Measurements from ENCODE around the gene C9orf78. TPM values are rescaled to one million over a fixed set of nuclear protein-coding genes. Genes with fewer than 3 reads are reported as not detected.

The C9orf78 gene
- total RNA-seq, 1 experiment from 2014 or later = 42.4 TPM

DNA sequence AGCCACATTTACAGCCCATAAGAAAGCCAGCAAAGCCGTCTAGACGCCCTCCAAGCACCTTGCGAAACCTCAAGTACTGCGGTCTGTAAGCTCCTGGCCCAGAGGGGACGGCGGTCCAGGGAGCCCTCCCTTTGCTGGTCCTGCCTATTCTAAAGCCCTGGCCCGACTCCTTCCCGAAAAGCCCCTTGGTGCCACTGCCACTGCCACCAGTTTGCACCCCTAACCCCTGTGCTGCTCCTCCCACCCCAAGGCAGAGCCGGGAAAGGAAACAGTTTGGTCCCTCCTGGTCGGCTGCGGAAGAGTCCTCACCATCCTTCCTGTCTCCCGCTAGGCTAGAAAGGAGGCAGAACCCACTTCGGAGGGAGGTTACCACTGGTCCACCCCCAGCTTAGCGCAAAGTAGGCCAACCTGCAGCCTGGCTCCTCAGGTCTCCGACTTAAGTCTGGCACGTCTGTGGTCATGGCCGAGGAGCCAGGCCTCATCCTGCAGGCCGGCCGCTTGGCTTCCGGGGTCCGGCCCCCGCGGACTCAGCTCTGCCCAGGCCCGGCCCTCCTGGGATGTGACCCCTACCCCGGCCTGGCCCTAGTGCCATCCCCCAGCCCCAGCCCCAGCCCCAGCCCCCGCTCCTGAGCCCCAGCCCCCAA, 12.1 kb downstream of the C9orf78 start:
- Histone ChIP-seq H3K27ac (ENCODE audit: low read length) (no peak overlapping the region), H3K27me3 (ENCODE audit: low read length) (no peaks in the 10 kb centered on the region), H3K9me2 (replicated peaks; ENCODE audit: low read length) (no peaks in the 10 kb centered on the region), H3K9ac (ENCODE audit: low read length) (peak overlapping the region; percentile 58), H3K4me1 (ENCODE audit: insufficient read depth, low read length) (peaks cover 5% of the 10 kb centered on the region; the same call in 1 of the 2 replicates), H3F3A (ENCODE audit: low read length, unreplicated experiment) (no peaks in the 10 kb centered on the region), H2AFZ (ENCODE audit: low read length) (no peak overlapping the region; the same call in 1 of the 2 replicates), H3K4me2 (ENCODE audit: low read length) (peak overlapping the region; percentile 89), H4K20me1 (ENCODE audit: low read length) (no peaks in the 10 kb centered on the region), H3K79me2 (ENCODE audit: low read length) (peaks cover 14% of the 10 kb centered on the region), H3K36me3 (ENCODE audit: low read depth, low read length) (peaks cover 8% of the 10 kb centered on the region), H3K9me3 (ENCODE audit: low read length) (no peaks in the 10 kb centered on the region), H3K4me3 (ENCODE audit: low read length) (peak overlapping the region; percentile 78)
- intact Hi-C loops (cut with micrococcal nuclease) = no loop called here
- DNase-seq (peak; percentile 22), ATAC-seq (peak; percentile 57)
- no TSS peak for BruUV-seq (replicated peaks)
- ChIA-PET CTCF (no interaction called here), POLR2A (ENCODE audit: unreplicated experiment) (interaction anchor here (0.5 kb wide), 1 partner anchor 221 kb away, joined by 3 read pairs; no protein-coding TSS in a partner anchor)
- TF ChIP-seq EZH2 (IDR thresholded peaks at IDR 0.05; ENCODE audit: low read length, unreplicated experiment) (no peak), EZH2phosphoT487 (IDR thresholded peaks at IDR 0.05; ENCODE audit: borderline replicate concordance, low read length) (no peak)
- TF ChIP-seq, protein P1, sequence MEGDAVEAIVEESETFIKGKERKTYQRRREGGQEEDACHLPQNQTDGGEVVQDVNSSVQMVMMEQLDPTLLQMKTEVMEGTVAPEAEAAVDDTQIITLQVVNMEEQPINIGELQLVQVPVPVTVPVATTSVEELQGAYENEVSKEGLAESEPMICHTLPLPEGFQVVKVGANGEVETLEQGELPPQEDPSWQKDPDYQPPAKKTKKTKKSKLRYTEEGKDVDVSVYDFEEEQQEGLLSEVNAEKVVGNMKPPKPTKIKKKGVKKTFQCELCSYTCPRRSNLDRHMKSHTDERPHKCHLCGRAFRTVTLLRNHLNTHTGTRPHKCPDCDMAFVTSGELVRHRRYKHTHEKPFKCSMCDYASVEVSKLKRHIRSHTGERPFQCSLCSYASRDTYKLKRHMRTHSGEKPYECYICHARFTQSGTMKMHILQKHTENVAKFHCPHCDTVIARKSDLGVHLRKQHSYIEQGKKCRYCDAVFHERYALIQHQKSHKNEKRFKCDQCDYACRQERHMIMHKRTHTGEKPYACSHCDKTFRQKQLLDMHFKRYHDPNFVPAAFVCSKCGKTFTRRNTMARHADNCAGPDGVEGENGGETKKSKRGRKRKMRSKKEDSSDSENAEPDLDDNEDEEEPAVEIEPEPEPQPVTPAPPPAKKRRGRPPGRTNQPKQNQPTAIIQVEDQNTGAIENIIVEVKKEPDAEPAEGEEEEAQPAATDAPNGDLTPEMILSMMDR (conservative IDR thresholded peaks at IDR 0.05; ENCODE audit: low read depth, low read length) = no peak

DNA sequence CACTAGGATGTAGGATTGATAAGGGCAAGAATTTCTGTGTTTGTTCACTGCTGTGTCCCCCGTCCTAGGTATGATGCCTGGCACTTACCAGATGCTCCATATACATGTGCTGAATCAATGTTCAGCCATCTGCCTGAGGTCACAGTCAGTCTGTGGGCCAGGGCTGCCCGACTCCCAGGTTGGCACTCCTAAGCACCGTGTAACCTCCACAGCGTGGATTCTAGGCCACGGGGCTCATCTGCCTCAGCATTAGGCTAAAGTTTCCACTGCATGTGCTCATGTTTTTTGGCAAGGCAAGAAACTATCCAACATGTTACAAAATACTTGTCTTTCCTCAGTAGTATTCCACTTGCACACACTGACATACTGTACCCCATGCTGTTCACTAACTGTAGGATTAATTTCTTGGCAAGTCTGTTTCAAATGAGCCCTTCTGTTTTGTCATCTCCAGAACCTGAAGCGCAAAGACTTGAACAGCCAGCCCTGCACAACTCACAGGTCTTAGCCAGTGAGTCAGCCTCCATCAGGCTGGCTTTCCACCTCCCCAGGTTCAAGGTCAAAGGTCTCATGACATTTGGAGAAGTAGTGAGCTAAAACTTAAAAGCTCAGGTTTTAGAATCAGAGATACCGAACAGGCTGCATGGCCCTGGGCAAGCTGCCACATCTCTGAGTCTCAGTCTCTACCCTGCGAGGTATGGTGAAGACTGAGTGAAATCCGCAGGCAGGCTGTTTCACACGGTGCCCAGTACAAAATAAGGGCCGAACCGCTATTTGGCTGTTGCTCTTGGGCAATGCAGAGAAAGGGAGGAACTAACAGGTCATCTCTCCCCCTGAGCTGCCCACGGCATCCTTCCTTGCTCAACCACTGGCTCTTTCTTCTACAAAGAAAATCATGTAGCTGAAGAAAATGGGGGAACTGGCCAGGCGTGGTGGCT, 18.3 kb downstream of the C9orf78 start:
- H3K9me3 ChIP-seq (ENCODE audit: low read length) = no peaks in the 10 kb centered on the region
- H3K79me2 ChIP-seq (ENCODE audit: low read length) = no peaks in the 10 kb centered on the region
- intact Hi-C loops (cut with micrococcal nuclease) = no loop called here
- H3K4me3 ChIP-seq (ENCODE audit: low read length) = no peak overlapping the region
- TF ChIP-seq EZH2phosphoT487 (IDR thresholded peaks at IDR 0.05; ENCODE audit: borderline replicate concordance, low read length) (no peak), EZH2 (IDR thresholded peaks at IDR 0.05; ENCODE audit: low read length, unreplicated experiment) (no peak)
- TF ChIP-seq, protein P1 (conservative IDR thresholded peaks at IDR 0.05; ENCODE audit: low read depth, low read length) = no peak
- no peaks in the 10 kb centered on the region for H3K27me3 ChIP-seq (ENCODE audit: low read length)
- no peak overlapping the region for H3K9ac ChIP-seq (ENCODE audit: low read length)
- no TSS peak for BruUV-seq (replicated peaks)
- no peaks in the 10 kb centered on the region for H4K20me1 ChIP-seq (ENCODE audit: low read length)
- ChIA-PET POLR2A (ENCODE audit: unreplicated experiment) (no interaction called here), CTCF (no interaction called here)
- no peak overlapping the region for H3K27ac ChIP-seq (ENCODE audit: low read length)
- H3F3A ChIP-seq (ENCODE audit: low read length, unreplicated experiment) = no peaks in the 10 kb centered on the region
- H3K36me3 ChIP-seq (ENCODE audit: low read depth, low read length) = peaks cover 5% of the 10 kb centered on the region
- H3K4me2 ChIP-seq (ENCODE audit: low read length) = no peak overlapping the region
- DNase-seq (no peak), ATAC-seq (no peak)
- H3K4me1 ChIP-seq (ENCODE audit: insufficient read depth, low read length) = no peaks in the 10 kb centered on the region
- H2AFZ ChIP-seq (ENCODE audit: low read length) = no peak overlapping the region
- no peaks in the 10 kb centered on the region for H3K9me2 ChIP-seq (replicated peaks; ENCODE audit: low read length)

Data from PC-3 (cell line).